SK-MEL-5 (cell line): ENCODE results near the gene SH3GLB1. TPM values are rescaled to one million over a fixed set of nuclear protein-coding genes. Genes with fewer than 3 reads are reported as not detected.

Experiments used
- DNase-seq: peaks from one replicate; pipeline ENCODE4 v3.0.0-alpha.2; 2016; ENCODE audit warnings: low read depth, low spot score
- in situ Hi-C: cut with HindIII; loops from 2 replicates; pipeline ENCODE4 v1.10.0; 2016; ENCODE audit warnings: low sequenced_read_pairs, high pct_unique_total_duplicates, low pct_unique_long_range_greater_than_20kb
- total RNA-seq: library from RNA; depleted of rRNA; stranded (reverse); fragments of >200 nt; shearing (Covaris generic); gene quantifications from 2 replicates; pipeline ENCODE4 v1.2.3, GENCODE V29; 2014; rRNA removed

Gene SH3GLB1
- total RNA-seq, 1 experiment from 2014 or later = 18.5 TPM

DNA sequence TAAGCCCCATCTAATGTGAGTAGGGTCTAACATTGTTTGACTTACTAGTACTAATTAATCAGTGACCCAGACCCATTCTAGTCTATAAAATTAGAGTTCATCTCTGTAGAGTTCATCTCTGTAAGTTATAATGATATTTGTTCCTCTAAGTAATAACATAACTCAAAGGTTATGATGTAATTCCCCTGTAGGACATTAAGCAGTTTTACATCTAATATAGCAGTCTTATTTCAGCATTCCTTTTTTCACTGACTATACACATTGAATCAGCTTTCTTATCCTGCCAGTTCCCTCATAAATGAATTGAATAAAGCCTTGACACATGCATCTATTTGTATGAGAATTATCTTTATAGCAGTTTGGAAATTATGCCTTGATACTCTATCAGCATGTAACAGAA is 90.9 kb downstream of the SH3GLB1 start:
- DNase-seq = no peak
- in situ Hi-C loops = no loop called here

Other genes starting within 250 kb of the SH3GLB1 start
- gene CLCA1, start 235.6 kb upstream of the SH3GLB1 start, total RNA-seq = not detected in 2 replicates
- not detected in 2 replicates for gene CLCA4, start 157.5 kb upstream of the SH3GLB1 start, total RNA-seq
- gene SELENOF, start 209.6 kb downstream of the SH3GLB1 start, total RNA-seq = 257 and 280 TPM in 2 replicates
- gene HS2ST1, start 210.1 kb downstream of the SH3GLB1 start, total RNA-seq = 18.5 and 19.0 TPM in 2 replicates